ENCODE results near the gene DOC2B.

DNA sequence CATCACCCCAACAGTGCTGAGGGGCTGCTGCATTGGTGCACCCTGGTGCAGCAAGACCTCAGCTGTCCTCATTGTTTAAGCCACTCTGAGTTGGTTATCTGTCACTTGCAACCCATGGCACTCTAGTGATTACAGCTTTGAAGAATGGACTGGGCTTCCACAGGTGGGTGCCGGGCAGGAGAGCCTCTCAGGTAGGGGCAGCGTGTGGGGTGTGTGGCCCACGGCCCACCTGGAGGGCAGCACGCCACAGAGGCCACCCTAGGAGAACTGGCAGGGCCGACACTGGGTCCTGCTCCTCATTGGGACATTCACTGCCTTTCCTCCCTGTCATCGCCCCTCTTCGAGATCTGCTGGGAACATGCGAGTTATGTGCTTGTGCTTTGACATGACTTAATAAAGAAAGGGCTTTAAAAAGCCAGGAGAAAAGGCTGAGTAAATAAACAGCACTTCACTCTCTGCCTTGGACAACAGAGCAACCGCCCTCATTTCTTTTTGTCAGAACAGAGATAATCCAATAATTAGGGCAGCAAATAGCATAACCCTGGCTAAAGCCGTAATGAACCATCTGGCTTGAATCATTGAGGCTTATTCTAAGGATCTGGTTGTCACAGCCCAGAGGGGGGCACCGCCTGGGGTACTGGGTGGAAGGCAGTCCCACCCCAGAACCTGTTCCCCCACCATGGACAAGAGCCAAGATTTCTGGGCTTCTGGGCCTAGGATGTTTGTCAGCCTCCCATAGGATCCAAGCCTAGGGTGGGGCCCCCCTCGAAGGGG lies 3.0 kb downstream of the DOC2B start:
- TF ChIP-seq, protein P1, sequence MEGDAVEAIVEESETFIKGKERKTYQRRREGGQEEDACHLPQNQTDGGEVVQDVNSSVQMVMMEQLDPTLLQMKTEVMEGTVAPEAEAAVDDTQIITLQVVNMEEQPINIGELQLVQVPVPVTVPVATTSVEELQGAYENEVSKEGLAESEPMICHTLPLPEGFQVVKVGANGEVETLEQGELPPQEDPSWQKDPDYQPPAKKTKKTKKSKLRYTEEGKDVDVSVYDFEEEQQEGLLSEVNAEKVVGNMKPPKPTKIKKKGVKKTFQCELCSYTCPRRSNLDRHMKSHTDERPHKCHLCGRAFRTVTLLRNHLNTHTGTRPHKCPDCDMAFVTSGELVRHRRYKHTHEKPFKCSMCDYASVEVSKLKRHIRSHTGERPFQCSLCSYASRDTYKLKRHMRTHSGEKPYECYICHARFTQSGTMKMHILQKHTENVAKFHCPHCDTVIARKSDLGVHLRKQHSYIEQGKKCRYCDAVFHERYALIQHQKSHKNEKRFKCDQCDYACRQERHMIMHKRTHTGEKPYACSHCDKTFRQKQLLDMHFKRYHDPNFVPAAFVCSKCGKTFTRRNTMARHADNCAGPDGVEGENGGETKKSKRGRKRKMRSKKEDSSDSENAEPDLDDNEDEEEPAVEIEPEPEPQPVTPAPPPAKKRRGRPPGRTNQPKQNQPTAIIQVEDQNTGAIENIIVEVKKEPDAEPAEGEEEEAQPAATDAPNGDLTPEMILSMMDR (IDR thresholded peaks at IDR 0.05) = no peak
- TF ChIP-seq POLR2AphosphoS5 (IDR thresholded peaks at IDR 0.05; ENCODE audit: low read depth, low read length) (no peak), GATA2 (CRISPR knock-in tag; IDR thresholded peaks at IDR 0.05) (peak; percentile 67; the same call in 1 of the 2 replicates), EP300 (IDR thresholded peaks at IDR 0.05; ENCODE audit: borderline replicate concordance in 1 of 2, low read depth in 1 of 2, low read length in 1 of 2) (peak in 1 of 2 experiments; percentile 94; a peak in 2 of 4 replicates), GABPA (IDR thresholded peaks at IDR 0.05; ENCODE audit: low read depth) (no peak), FOSL2 (IDR thresholded peaks at IDR 0.05; ENCODE audit: borderline replicate concordance, low read depth) (no peak)
